ENCODE results near the gene CEBPG. TPM values are rescaled to one million over a fixed set of nuclear protein-coding genes. Genes with fewer than 3 reads are reported as not detected.

Gene CEBPG
- total and polyA plus RNA-seq, 8 donors = 17.8 to 26.4 (median 19.3) TPM

DNA sequence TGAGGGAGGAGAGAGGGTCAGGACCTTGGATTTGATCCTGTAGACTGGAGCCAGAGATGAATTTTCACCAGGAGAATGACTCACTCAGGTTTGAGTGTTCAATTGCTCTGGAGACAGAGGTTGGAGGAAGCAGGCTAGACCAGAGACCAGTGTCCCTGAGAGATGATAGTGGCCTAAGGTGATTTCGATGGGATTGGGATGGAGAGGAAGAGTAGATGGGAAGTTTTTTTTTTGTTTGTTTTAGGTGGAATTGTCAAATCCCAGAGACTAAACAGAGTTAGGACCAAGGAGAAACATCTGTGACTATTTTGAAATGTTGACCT, 2.3 kb downstream of the CEBPG start:
- Histone ChIP-seq H3K4me1 (peaks cover 20 to 46% of the 10 kb centered on the region in 2 donors), H3K27ac (peak overlapping the region in 1 of 2 donors; percentile 38), H3K36me3 (peaks cover 0 to 8% of the 10 kb centered on the region in 2 donors), H3K27me3 (no peaks in the 10 kb centered on the region), H3K9me3 (no peaks in the 10 kb centered on the region), H3K4me3 (peak overlapping the region in 1 of 2 donors; percentile 57)
- ATAC-seq (no peak), DNase-seq (no peak)
- intact Hi-C loops (cut with DNase I) = no loop called here
- TF ChIP-seq, protein P1, sequence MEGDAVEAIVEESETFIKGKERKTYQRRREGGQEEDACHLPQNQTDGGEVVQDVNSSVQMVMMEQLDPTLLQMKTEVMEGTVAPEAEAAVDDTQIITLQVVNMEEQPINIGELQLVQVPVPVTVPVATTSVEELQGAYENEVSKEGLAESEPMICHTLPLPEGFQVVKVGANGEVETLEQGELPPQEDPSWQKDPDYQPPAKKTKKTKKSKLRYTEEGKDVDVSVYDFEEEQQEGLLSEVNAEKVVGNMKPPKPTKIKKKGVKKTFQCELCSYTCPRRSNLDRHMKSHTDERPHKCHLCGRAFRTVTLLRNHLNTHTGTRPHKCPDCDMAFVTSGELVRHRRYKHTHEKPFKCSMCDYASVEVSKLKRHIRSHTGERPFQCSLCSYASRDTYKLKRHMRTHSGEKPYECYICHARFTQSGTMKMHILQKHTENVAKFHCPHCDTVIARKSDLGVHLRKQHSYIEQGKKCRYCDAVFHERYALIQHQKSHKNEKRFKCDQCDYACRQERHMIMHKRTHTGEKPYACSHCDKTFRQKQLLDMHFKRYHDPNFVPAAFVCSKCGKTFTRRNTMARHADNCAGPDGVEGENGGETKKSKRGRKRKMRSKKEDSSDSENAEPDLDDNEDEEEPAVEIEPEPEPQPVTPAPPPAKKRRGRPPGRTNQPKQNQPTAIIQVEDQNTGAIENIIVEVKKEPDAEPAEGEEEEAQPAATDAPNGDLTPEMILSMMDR (IDR thresholded peaks at IDR 0.05) = no peak

DNA sequence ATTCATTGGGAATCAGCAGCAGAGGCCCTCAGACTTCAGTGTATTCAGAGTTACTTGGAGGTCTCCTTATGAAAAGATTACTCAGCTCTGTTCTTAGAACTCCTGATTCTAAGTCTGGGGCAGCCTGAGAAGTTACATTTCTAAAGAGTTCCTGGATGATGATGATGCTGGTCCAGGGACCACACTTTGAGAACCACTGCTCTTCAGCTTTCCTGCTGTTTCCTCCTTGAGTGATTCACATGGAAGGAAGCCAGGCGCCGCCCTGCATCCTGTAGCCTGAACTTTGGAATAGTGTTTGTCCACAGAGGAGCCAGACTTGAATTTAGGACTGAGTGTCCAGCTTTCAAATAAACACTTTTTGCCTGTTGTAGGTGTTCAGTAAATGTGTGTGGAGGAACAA, 2.9 kb downstream of the CEBPG start:
- H3K4me1 ChIP-seq = peaks cover 20 to 46% of the 10 kb centered on the region in 2 donors
- peak overlapping the region in 1 of 2 donors; percentile 53 for H3K27ac ChIP-seq
- TF ChIP-seq, protein P1 (IDR thresholded peaks at IDR 0.05) = no peak
- no peak overlapping the region for H3K4me3 ChIP-seq
- peaks cover 0 to 8% of the 10 kb centered on the region in 2 donors for H3K36me3 ChIP-seq
- H3K9me3 ChIP-seq = no peaks in the 10 kb centered on the region
- ATAC-seq = no peak
- DNase-seq = peak in 1 of 4 donors; percentile 73
- intact Hi-C loops (cut with DNase I) = no loop called here
- no peaks in the 10 kb centered on the region for H3K27me3 ChIP-seq

DNA sequence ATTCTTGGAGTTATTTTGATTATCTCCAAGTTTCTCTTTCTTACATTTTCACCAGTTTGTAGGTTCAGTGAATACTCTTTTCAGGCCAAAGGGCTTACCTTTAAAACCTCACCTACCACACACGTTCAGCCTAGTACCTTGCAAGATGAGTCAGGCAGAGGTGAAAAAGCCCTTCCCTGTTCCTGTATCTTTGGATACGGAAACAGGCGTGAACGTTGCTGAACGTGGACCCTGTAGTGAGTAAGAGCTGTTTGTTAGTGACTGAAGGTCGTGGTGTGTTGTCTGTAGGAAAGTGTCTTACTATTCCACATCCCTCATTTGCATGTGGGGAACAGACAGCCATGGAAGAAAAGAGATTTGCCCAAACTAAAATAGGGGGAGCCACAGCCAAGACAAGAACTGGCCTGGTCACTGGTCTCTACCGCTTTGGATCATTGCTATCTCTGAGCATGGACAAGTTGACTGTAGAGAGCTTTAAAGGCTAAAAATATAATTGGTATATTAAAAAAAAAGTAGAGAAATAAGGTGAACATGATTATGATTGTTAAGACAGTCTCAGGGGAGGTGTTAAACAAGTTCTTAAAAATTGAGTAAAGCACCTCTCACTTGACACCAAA, 3.5 kb downstream of the CEBPG start:
- ATAC-seq (no peak), DNase-seq (no peak)
- H3K27ac ChIP-seq = peak overlapping the region in 1 of 2 donors; percentile 53
- peaks cover 20 to 42% of the 10 kb centered on the region in 2 donors for H3K4me1 ChIP-seq
- intact Hi-C loops (cut with DNase I) = no loop called here
- TF ChIP-seq, protein P1 (IDR thresholded peaks at IDR 0.05) = no peak
- H3K4me3 ChIP-seq = no peak overlapping the region
- H3K9me3 ChIP-seq = no peaks in the 10 kb centered on the region
- H3K36me3 ChIP-seq = peaks cover 0 to 12% of the 10 kb centered on the region in 2 donors
- no peaks in the 10 kb centered on the region for H3K27me3 ChIP-seq

DNA sequence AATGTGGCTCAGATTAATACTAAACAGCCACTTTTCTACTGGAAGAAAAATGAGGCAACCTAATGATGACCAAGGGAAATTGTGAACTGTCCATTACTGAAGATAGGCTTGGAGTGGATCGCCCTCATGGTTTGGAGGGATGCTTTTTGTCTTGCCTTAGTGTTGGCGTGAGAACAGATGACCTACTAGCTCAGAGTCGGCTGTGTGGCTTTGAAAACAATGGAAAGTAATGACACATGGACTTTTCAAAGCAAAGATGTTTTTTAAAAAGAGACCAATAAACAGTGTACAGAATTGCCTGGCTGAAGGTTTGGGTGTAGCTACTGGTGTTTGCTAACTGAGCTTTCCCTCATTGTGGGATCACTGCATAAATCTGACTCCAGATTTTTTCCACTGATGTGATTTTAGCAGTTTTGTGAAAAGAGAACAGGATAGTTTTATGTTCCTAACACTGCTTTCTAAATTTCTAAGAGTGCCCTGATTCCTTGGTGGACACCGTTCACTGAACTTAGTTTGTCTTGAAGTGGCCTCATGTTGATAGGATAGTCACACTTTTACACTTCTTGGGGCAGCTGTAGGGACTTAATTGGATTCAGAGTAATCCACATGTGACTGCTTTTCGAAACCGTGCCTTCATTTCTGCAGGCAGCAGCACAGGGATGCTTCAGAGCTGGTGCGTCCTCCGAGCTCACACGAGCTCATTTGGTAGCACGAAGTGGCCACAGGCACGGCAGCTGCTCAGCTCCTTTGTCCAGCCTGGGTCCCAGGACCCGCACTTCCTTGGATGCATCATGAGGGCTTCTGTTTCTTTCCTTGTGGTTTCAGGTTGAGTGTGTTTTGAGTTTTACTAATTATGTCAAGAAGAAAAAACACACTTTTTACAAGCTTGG, 4.3 kb downstream of the CEBPG start:
- H3K36me3 ChIP-seq = peaks cover 0 to 13% of the 10 kb centered on the region in 2 donors
- H3K4me3 ChIP-seq = no peak overlapping the region
- intact Hi-C loops (cut with DNase I) = no loop called here
- TF ChIP-seq, protein P1 (IDR thresholded peaks at IDR 0.05) = no peak
- DNase-seq = no peak
- ATAC-seq = no peak
- no peaks in the 10 kb centered on the region for H3K27me3 ChIP-seq
- no peaks in the 10 kb centered on the region for H3K9me3 ChIP-seq
- H3K27ac ChIP-seq = peak overlapping the region in 1 of 2 donors; percentile 53
- H3K4me1 ChIP-seq = peaks cover 20 to 42% of the 10 kb centered on the region in 2 donors

DNA sequence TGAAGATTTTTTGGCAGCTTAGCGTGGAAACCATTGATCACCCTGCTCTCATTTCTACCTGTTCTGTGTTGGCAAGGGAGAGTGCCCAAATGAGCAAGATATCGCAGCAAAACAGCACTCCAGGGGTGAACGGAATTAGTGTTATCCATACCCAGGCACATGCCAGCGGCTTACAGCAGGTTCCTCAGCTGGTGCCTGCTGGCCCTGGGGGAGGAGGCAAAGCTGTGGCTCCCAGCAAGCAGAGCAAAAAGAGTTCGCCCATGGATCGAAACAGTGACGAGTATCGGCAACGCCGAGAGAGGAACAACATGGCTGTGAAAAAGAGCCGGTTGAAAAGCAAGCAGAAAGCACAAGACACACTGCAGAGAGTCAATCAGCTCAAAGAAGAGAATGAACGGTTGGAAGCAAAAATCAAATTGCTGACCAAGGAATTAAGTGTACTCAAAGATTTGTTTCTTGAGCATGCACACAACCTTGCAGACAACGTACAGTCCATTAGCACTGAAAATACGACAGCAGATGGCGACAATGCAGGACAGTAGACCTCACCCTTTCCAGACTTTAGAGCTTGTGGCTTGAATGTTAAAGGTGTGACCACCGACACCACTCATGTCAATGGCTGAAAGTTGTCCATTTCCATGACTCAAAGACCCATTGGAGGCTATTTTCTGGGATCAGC, 5.8 kb downstream of the CEBPG start:
- ATAC-seq (no peak), DNase-seq (no peak)
- H3K4me1 ChIP-seq = peaks cover 20 to 42% of the 10 kb centered on the region in 2 donors
- intact Hi-C loops (cut with DNase I) = no loop called here
- H3K9me3 ChIP-seq = no peaks in the 10 kb centered on the region
- no peak overlapping the region for H3K4me3 ChIP-seq
- H3K27me3 ChIP-seq = no peaks in the 10 kb centered on the region
- no peak overlapping the region for H3K27ac ChIP-seq
- TF ChIP-seq, protein P1 (IDR thresholded peaks at IDR 0.05) = no peak
- peaks cover 0 to 19% of the 10 kb centered on the region in 2 donors for H3K36me3 ChIP-seq

Measured in left lung (tissue), 10 donors.